ENCODE data around the gene EFCAB7.

Gene EFCAB7

DNA sequence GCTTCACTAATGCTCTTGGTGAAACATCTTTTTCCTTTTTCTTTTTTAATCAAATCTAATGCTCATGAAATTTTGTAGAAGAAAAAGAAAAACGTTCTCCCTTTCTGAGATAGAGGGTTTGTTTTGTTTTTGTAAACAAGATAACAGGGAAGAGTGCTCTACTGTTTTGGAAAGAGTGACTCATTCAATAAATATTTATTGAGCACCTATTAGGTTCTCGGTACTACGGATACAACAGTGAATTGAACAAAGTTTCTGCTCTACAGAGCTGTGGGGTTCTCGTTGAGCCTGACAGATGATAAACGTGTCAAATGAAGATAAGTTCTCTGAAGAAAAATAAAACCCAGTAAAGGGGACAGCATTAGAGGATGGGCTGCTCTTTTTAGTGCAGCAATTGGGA, 76.9 kb downstream of the EFCAB7 start:
- H3K27ac ChIP-seq (replicated peaks), result no peak overlapping the region
- no peak overlapping the region for H3K4me3 ChIP-seq (replicated peaks; ENCODE audit: insufficient read depth, low read length)
- no peak for TF ChIP-seq GABPA (IDR thresholded peaks at IDR 0.05; ENCODE audit: low read depth)
- TF ChIP-seq, protein P1, sequence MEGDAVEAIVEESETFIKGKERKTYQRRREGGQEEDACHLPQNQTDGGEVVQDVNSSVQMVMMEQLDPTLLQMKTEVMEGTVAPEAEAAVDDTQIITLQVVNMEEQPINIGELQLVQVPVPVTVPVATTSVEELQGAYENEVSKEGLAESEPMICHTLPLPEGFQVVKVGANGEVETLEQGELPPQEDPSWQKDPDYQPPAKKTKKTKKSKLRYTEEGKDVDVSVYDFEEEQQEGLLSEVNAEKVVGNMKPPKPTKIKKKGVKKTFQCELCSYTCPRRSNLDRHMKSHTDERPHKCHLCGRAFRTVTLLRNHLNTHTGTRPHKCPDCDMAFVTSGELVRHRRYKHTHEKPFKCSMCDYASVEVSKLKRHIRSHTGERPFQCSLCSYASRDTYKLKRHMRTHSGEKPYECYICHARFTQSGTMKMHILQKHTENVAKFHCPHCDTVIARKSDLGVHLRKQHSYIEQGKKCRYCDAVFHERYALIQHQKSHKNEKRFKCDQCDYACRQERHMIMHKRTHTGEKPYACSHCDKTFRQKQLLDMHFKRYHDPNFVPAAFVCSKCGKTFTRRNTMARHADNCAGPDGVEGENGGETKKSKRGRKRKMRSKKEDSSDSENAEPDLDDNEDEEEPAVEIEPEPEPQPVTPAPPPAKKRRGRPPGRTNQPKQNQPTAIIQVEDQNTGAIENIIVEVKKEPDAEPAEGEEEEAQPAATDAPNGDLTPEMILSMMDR (IDR thresholded peaks at IDR 0.05; ENCODE audit: insufficient read depth, low read length), result no peak
- no peak for TF ChIP-seq SPI1 (IDR thresholded peaks at IDR 0.05; ENCODE audit: borderline replicate concordance, low read depth)
- TF ChIP-seq, protein P2, sequence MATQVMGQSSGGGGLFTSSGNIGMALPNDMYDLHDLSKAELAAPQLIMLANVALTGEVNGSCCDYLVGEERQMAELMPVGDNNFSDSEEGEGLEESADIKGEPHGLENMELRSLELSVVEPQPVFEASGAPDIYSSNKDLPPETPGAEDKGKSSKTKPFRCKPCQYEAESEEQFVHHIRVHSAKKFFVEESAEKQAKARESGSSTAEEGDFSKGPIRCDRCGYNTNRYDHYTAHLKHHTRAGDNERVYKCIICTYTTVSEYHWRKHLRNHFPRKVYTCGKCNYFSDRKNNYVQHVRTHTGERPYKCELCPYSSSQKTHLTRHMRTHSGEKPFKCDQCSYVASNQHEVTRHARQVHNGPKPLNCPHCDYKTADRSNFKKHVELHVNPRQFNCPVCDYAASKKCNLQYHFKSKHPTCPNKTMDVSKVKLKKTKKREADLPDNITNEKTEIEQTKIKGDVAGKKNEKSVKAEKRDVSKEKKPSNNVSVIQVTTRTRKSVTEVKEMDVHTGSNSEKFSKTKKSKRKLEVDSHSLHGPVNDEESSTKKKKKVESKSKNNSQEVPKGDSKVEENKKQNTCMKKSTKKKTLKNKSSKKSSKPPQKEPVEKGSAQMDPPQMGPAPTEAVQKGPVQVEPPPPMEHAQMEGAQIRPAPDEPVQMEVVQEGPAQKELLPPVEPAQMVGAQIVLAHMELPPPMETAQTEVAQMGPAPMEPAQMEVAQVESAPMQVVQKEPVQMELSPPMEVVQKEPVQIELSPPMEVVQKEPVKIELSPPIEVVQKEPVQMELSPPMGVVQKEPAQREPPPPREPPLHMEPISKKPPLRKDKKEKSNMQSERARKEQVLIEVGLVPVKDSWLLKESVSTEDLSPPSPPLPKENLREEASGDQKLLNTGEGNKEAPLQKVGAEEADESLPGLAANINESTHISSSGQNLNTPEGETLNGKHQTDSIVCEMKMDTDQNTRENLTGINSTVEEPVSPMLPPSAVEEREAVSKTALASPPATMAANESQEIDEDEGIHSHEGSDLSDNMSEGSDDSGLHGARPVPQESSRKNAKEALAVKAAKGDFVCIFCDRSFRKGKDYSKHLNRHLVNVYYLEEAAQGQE (IDR thresholded peaks at IDR 0.05; ENCODE audit: insufficient replicate concordance, low read depth), result no peak
- TF ChIP-seq POLR2AphosphoS5 (IDR thresholded peaks at IDR 0.05; ENCODE audit: low read depth), result no peak
- no peak for DNase-seq (ENCODE audit: low read depth in 1 of 2, low spot score in 1 of 2)
- no peaks in the 10 kb centered on the region for H3K27me3 ChIP-seq (ENCODE audit: insufficient read depth, poor library complexity, severe bottlenecking)

DNA sequence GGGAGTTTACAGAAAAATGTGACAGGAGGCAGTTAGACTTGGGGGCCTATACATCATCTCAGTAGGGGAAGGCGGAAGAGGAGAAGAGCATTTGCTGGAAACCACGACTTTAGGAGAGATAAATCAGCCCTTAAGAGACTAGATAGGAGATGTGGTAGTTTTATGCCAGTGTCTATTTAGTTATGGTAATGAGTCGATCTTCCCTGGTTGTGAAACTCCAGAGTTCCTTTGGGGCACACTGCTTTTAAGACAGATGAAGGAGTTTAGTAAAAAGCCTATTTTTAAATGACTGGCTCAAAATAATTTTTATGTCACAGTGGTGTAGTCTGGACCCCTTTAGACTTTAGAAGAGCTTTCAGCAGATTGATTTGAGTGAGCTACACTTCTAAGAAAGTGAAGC, 77.7 kb downstream of the EFCAB7 start:
- no peak overlapping the region for H3K27ac ChIP-seq (replicated peaks)
- no peak overlapping the region for H3K4me3 ChIP-seq (replicated peaks; ENCODE audit: insufficient read depth, low read length)
- TF ChIP-seq, protein P2 (IDR thresholded peaks at IDR 0.05; ENCODE audit: insufficient replicate concordance, low read depth), result no peak
- TF ChIP-seq SPI1 (IDR thresholded peaks at IDR 0.05; ENCODE audit: borderline replicate concordance, low read depth) (no peak), GABPA (IDR thresholded peaks at IDR 0.05; ENCODE audit: low read depth) (no peak), POLR2AphosphoS5 (IDR thresholded peaks at IDR 0.05; ENCODE audit: low read depth) (no peak)
- TF ChIP-seq, protein P1 (IDR thresholded peaks at IDR 0.05; ENCODE audit: insufficient read depth, low read length), result no peak
- H3K27me3 ChIP-seq (ENCODE audit: insufficient read depth, poor library complexity, severe bottlenecking), result no peaks in the 10 kb centered on the region
- DNase-seq (ENCODE audit: low read depth in 1 of 2, low spot score in 1 of 2), result no peak

DNA sequence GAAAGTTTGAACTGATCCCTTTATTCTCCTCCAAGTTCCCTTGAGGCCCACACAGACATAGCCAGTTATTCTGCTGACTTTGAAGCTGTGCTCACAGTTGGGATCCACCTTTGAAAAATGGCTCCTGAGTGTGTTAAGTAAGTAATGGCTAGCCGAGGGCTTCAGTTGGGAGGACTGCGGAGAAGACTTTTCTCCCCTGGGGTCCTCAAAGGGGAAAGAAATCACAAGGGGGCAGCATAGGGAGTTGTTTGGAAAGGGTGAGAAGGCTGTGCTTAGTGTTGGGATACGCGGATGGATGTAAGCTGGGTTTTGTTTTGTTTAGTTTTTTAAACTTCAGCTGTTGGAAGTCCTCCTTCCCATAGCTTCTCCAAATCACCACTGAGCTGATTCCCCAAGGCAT, 78.1 kb downstream of the EFCAB7 start:
- Histone ChIP-seq H3K4me3 (replicated peaks; ENCODE audit: insufficient read depth, low read length) (no peak overlapping the region), H3K27ac (replicated peaks) (no peak overlapping the region), H3K27me3 (ENCODE audit: insufficient read depth, poor library complexity, severe bottlenecking) (no peaks in the 10 kb centered on the region)
- TF ChIP-seq POLR2AphosphoS5 (IDR thresholded peaks at IDR 0.05; ENCODE audit: low read depth) (no peak), SPI1 (IDR thresholded peaks at IDR 0.05; ENCODE audit: borderline replicate concordance, low read depth) (no peak), GABPA (IDR thresholded peaks at IDR 0.05; ENCODE audit: low read depth) (no peak)
- DNase-seq (ENCODE audit: low read depth in 1 of 2, low spot score in 1 of 2), result no peak

DNA sequence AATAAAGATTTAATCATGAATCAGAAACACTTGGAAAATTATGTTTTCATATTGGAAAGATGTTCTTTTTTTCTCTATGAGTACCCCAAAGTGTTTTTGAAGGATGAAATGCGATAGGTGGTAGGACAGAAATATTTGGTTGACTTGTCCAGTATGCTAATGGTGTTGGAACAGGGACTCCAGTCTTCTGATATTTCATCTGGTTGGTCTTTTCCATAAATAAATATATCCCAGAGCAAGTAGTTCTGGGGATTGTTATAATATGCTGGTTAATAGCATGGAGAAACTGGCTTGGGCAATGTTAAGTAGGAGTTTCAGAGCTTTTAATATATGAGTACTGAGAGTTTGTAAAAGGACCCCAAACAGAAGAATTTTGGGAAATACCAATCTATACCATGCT, 78.6 kb downstream of the EFCAB7 start:
- H3K4me3 ChIP-seq (replicated peaks; ENCODE audit: insufficient read depth, low read length), result no peak overlapping the region
- DNase-seq (ENCODE audit: low read depth in 1 of 2, low spot score in 1 of 2), result no peak
- H3K27ac ChIP-seq (replicated peaks), result no peak overlapping the region
- TF ChIP-seq POLR2AphosphoS5 (IDR thresholded peaks at IDR 0.05; ENCODE audit: low read depth) (no peak), GABPA (IDR thresholded peaks at IDR 0.05; ENCODE audit: low read depth) (no peak), SPI1 (IDR thresholded peaks at IDR 0.05; ENCODE audit: borderline replicate concordance, low read depth) (no peak)
- TF ChIP-seq, protein P1 (IDR thresholded peaks at IDR 0.05; ENCODE audit: insufficient read depth, low read length), result no peak
- TF ChIP-seq, protein P2 (IDR thresholded peaks at IDR 0.05; ENCODE audit: insufficient replicate concordance, low read depth), result no peak
- H3K27me3 ChIP-seq (ENCODE audit: insufficient read depth, poor library complexity, severe bottlenecking), result no peaks in the 10 kb centered on the region

All from HL-60 (cell line).